Upper lobe of left lung (tissue), 6 donors: ENCODE results near the gene KLHL29. TPM values are rescaled to one million over a fixed set of nuclear protein-coding genes. Genes with fewer than 3 reads are reported as not detected.

Source experiments
- ATAC-seq, 2 donors: fragments of 200-7000 bp; cut with Tn5 transposase; one replicate each; pipeline ENCODE4 v1.9.1; 2022; ENCODE audit warnings: mild to moderate bottlenecking in 2 of 2, moderate library complexity in 2 of 2; ENCODE audit not compliant: low FRiP score in 2 of 2
- DNase-seq, 2 donors: peaks; one replicate each; pipeline ENCODE4 v3.0.0-alpha.2; 2019 to 2020
- H3K27ac ChIP-seq, 4 donors: fragments of 200-600 bp; sonication (generic); one replicate each; pipeline ENCODE4 v1.5.1; 2016 to 2019
- H3K27me3 ChIP-seq, 4 donors: fragments of 200-600 bp; sonication (generic); one replicate each; pipeline ENCODE4 v1.5.1; 2017 to 2019
- H3K36me3 ChIP-seq, 4 donors: fragments of 200-600 bp; sonication (generic); one replicate each; pipeline ENCODE4 v1.5.1; 2016 to 2019
- H3K4me1 ChIP-seq, 4 donors: fragments of 200-600 bp; sonication (generic); one replicate each; pipeline ENCODE4 v1.5.1; 2018 to 2019
- H3K4me3 ChIP-seq, 4 donors: fragments of 200-600 bp; sonication (generic); one replicate each; pipeline ENCODE4 v1.5.1; 2017 to 2019; ENCODE audit warnings: mild to moderate bottlenecking in 2 of 4, moderate library complexity in 1 of 4
- H3K9me3 ChIP-seq, 4 donors: fragments of 200-600 bp; sonication (generic); one replicate each; pipeline ENCODE4 v1.5.1; 2018 to 2019
- CTCF ChIP-seq, 6 experiments: fragments of 450-650 bp in 4 of 6; fragments of 200-600 bp in 2 of 6; sonication (generic) in 2 of 6; IDR thresholded peaks; one replicate each; pipeline ENCODE4 v1.5.1; 2016 to 2019; ENCODE audit warnings: antibody characterized with exemption in 6 of 6
- EP300 ChIP-seq, 4 donors: sonication (generic); formaldehyde crosslinking; IDR thresholded peaks; one replicate each; pipeline ENCODE4 v1.5.1; 2017; ENCODE audit warnings: antibody characterized with exemption in 4 of 4, control low read depth in 2 of 4
- POLR2A ChIP-seq, 4 donors: fragments of 450-650 bp; IDR thresholded peaks; one replicate each; pipeline ENCODE4 v1.5.1; 2016 to 2017; ENCODE audit warnings: antibody characterized with exemption in 4 of 4, mild to moderate bottlenecking in 2 of 4
- POLR2AphosphoS5 ChIP-seq, 2 donors: sonication (generic); formaldehyde crosslinking; IDR thresholded peaks; one replicate each; pipeline ENCODE4 v1.5.1; 2017; ENCODE audit warnings: antibody characterized with exemption in 2 of 2
- WGBS, 2 donors: methylation state at CpG; one replicate each; pipeline ENCODE4 v1.1.5; 2017 to 2018; 5-methylcytosine and 5-hydroxymethylcytosine counted together
- total RNA-seq, 6 donors: library from RNA; depleted of rRNA in 4 of 6; stranded (reverse); fragments of >200 nt in 4 of 6; gene quantifications; one replicate each; pipeline versions ENCODE4 v1.1.0 to v1.2.1, GENCODE V29; 2016 to 2021
- donor health status: DM: no; HTN: no; CAD: no; lungs with moderate emphysema.
- donor health status: DM: no; HTN: yes; CAD: no; lungs with severe emphysema.

KLHL29 gene
- total RNA-seq, 6 donors from 2014 or later, result 8.6 to 34.4 (median 18.2) TPM

GRCh38 chr2:23509596-23510292, 124.8 kb downstream of the KLHL29 start:
- Histone ChIP-seq H3K36me3 (no peaks in the 10 kb centered on the region), H3K9me3 (no peaks in the 10 kb centered on the region), H3K27ac (no peak overlapping the region), H3K27me3 (no peaks in the 10 kb centered on the region), H3K4me1 (peaks cover 4 to 38% (median 22%) of the 10 kb centered on the region in 4 donors), H3K4me3 (no peak overlapping the region)
- TF ChIP-seq EP300 (IDR thresholded peaks at IDR 0.05) (no peak), CTCF (IDR thresholded peaks at IDR 0.05) (no peak), POLR2AphosphoS5 (IDR thresholded peaks at IDR 0.05) (no peak), POLR2A (IDR thresholded peaks at IDR 0.05) (no peak)
- no peak for ATAC-seq
- DNase-seq, result no peak
- WGBS, 2 donors, result 77 to 84% methylated on average over 9 of the region's 9 CpGs

- Histone ChIP-seq H3K27me3 (no peaks in the 10 kb centered on the region), H3K27ac (no peak overlapping the region), H3K4me3 (no peak overlapping the region), H3K9me3 (no peaks in the 10 kb centered on the region), H3K4me1 (peaks cover 4 to 38% (median 22%) of the 10 kb centered on the region in 4 donors), H3K36me3 (no peaks in the 10 kb centered on the region)
- ATAC-seq (no peak), DNase-seq (no peak)
- 83 to 85% methylated on average over 5 of the region's 5 CpGs for WGBS, 2 donors
- no peak for TF ChIP-seq POLR2A (IDR thresholded peaks at IDR 0.05)
These were observed 125.5 kb downstream of the KLHL29 start for GRCh38 chr2:23510471-23510870.

- 79 to 90% methylated on average over 6 to 7 of the region's 8 CpGs for WGBS, 2 donors
- no peak overlapping the region for H3K27ac ChIP-seq
- no peaks in the 10 kb centered on the region for H3K27me3 ChIP-seq
- peak in 1 of 2 donors; percentile 9 for ATAC-seq
- no peaks in the 10 kb centered on the region for H3K36me3 ChIP-seq
- TF ChIP-seq POLR2AphosphoS5 (IDR thresholded peaks at IDR 0.05) (no peak), POLR2A (IDR thresholded peaks at IDR 0.05) (no peak), EP300 (IDR thresholded peaks at IDR 0.05) (no peak), CTCF (IDR thresholded peaks at IDR 0.05) (no peak)
- no peak for DNase-seq
- no peaks in the 10 kb centered on the region for H3K9me3 ChIP-seq
- peaks cover 4 to 16% (median 9%) of the 10 kb centered on the region in 4 donors for H3K4me1 ChIP-seq
- no peak overlapping the region for H3K4me3 ChIP-seq
These were observed 127.8 kb downstream of the KLHL29 start for GRCh38 chr2:23512778-23513177.

DNA sequence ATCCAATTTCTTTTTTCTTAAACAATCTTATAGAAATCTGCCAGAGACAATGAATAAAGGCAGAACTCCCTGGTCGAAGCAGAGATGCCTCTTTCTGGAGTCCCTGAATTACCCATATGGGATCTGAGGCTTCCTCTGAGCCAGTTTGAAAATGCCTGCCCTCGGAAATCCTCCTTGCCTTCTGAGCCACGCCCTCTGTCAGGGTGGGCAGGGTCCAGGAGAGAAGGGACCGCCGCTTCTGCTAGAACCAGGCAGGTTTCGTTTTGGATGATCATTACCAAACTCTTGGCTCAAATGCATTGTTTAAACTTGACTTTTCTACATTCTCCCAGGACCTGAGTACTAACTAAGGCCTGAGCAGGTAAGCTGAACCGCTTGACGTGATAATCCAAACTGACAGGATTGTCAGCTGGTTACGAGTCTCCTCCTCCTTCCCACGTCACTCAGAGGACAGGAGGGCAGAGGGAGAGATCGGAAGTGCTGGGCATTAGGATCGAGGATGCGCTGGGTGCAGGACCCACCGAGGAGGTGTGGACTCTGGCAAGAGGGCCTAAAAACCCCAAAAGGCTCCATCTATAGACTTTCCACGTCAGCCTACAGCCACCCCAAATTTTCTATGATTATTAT, 128.4 kb downstream of the KLHL29 start:
- no peaks in the 10 kb centered on the region for H3K36me3 ChIP-seq
- 58 to 69% methylated on average over 15 of the region's 15 CpGs for WGBS, 2 donors
- TF ChIP-seq EP300 (IDR thresholded peaks at IDR 0.05) (no peak), POLR2AphosphoS5 (IDR thresholded peaks at IDR 0.05) (no peak), CTCF (IDR thresholded peaks at IDR 0.05) (no peak), POLR2A (IDR thresholded peaks at IDR 0.05) (no peak)
- DNase-seq (no peak), ATAC-seq (no peak)
- H3K27me3 ChIP-seq, result no peaks in the 10 kb centered on the region
- peaks cover 3 to 13% (median 8%) of the 10 kb centered on the region in 4 donors for H3K4me1 ChIP-seq
- peak overlapping the region in 1 of 4 donors; percentile 4 for H3K4me3 ChIP-seq
- no peaks in the 10 kb centered on the region for H3K9me3 ChIP-seq
- no peak overlapping the region for H3K27ac ChIP-seq

DNA sequence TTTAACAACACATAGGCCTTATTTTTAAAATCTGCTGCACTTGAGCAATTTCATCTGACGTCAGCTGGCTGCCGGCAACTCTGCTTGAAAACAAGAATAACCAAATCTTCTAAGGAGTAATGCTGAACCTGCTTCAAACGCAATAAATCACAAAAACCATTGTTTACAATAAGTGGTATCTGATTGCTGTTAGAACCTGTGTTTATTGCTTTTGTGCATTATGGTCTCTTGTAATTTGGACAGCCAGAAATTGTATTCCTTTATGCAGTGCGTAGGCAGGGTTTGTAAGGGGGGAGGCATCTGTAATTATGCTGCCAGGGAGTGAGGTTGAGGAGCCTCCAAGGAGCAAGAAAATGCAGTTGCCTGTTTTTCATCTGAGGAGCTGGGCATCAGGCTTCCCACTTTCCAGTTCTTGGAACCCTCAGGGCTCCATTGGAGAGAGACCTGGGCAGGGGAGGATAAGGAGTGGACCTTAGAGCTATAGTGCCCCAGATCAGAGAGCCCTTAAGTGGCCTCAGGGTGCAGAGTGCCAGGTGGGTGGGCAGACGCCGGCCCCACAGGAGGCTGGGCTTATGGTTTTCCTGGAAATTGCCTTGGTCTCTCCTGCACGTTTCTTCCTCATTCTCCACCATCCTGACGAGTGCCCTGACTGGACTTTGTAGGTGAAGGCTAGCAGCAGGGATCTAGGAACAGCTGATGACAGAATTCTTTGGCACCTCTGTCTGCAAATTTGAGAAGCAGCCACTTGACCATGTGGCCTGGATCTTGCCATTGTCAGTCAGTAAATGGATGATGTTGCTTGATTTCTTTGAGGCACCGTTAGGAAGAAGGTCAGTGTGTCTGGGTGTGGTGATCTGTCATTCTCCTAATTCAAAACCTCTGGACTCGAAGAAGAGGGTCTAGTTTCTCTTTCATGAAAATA, 129.2 kb downstream of the KLHL29 start:
- no peaks in the 10 kb centered on the region for H3K9me3 ChIP-seq
- ATAC-seq (no peak), DNase-seq (no peak)
- H3K4me3 ChIP-seq, result no peak overlapping the region
- H3K27ac ChIP-seq, result no peak overlapping the region
- no peaks in the 10 kb centered on the region for H3K27me3 ChIP-seq
- 55 to 67% methylated on average over 10 of the region's 10 CpGs for whole genome bisulfite sequencing, 2 donors
- TF ChIP-seq EP300 (IDR thresholded peaks at IDR 0.05) (no peak), POLR2A (IDR thresholded peaks at IDR 0.05) (no peak), POLR2AphosphoS5 (IDR thresholded peaks at IDR 0.05) (no peak), CTCF (IDR thresholded peaks at IDR 0.05) (no peak)
- no peaks in the 10 kb centered on the region for H3K36me3 ChIP-seq
- H3K4me1 ChIP-seq, result peaks cover 3 to 21% (median 10%) of the 10 kb centered on the region in 4 donors
